HG03565 (cell line): ENCODE data around the gene FAM149B1.
"Not testable (repeated sequence)": the region's sequence is repeated elsewhere in the genome, so short reads cannot be mapped to it uniquely, and the experiment has no call there.

Experiments used
- ATAC-seq: cut with Tn5 transposase; IDR thresholded peaks from one replicate; pipeline ENCODE4 v1.9.1; 2021; ENCODE audit warnings: mild to moderate bottlenecking, moderate library complexity; ENCODE audit not compliant: unreplicated experiment

Gene FAM149B1

GRCh38 chr10:73167783-73168464 is at the start of gene FAM149B1, which contains the start of gene ECD:
TSS of gene FAM149B1 (plus strand) at chr10:73168119. CDS start at chr10:73168340, 221 bp downstream.
TSS of gene ECD (minus strand) at chr10:73168008. CDS start at chr10:73163937, 4,071 bp downstream.
- peak; percentile 82 for ATAC-seq

GRCh38 chr10:73119457-73119856 is 48.5 kb upstream of the FAM149B1 start:
- ATAC-seq, result no peak

- no peak for ATAC-seq
Measured at GRCh38 chr10:73119952-73120351, 48.0 kb upstream of the FAM149B1 start.

GRCh38 chr10:73126343-73126742 is 41.6 kb upstream of the FAM149B1 start:
- no peak for ATAC-seq

- ATAC-seq, result no peak
Measured at GRCh38 chr10:73131301-73131700, 36.6 kb upstream of the FAM149B1 start.

- no peak for ATAC-seq
Measured at GRCh38 chr10:73131913-73132686, 35.8 kb upstream of the FAM149B1 start.

- no peak for ATAC-seq
Measured at GRCh38 chr10:73134727-73135126, 33.2 kb upstream of the FAM149B1 start.

GRCh38 chr10:73136627-73137026 is 31.3 kb upstream of the FAM149B1 start:
- no peak for ATAC-seq

- no peak for ATAC-seq
Measured at GRCh38 chr10:73139251-73139650, 28.7 kb upstream of the FAM149B1 start.

- ATAC-seq, result no peak
Measured at GRCh38 chr10:73141603-73142002, 26.3 kb upstream of the FAM149B1 start.

GRCh38 chr10:73150633-73151413 is 17.1 kb upstream of the FAM149B1 start:
- not testable (repeated sequence) for ATAC-seq

GRCh38 chr10:73152009-73152408 is 15.9 kb upstream of the FAM149B1 start:
- ATAC-seq, result no peak

- ATAC-seq, result no peak
Measured at GRCh38 chr10:73156054-73156453, 11.9 kb upstream of the FAM149B1 start.

- ATAC-seq, result no peak
Measured at GRCh38 chr10:73159038-73159648, 8.8 kb upstream of the FAM149B1 start.

GRCh38 chr10:73161079-73161478 is 6.8 kb upstream of the FAM149B1 start:
- no peak for ATAC-seq

- no peak for ATAC-seq
Measured at GRCh38 chr10:73161662-73162061, 6.3 kb upstream of the FAM149B1 start.

- ATAC-seq, result no peak
Measured at GRCh38 chr10:73163096-73163495, 4.8 kb upstream of the FAM149B1 start.

GRCh38 chr10:73166972-73167371 is 947 bp upstream of the FAM149B1 start:
- ATAC-seq, result no peak

GRCh38 chr10:73167458-73167782 is 499 bp upstream of the FAM149B1 start:
- ATAC-seq, result no peak

GRCh38 chr10:73168465-73168803 is 515 bp downstream of the FAM149B1 start:
- no peak for ATAC-seq

- ATAC-seq, result no peak
Measured at GRCh38 chr10:73169320-73169719, 1.4 kb downstream of the FAM149B1 start.
